WTC11 (cell line): ENCODE measurements around the gene PARD3B. TPM values are rescaled to one million over a fixed set of nuclear protein-coding genes. Genes with fewer than 3 reads are reported as not detected.

ENCODE experiments used
- ATAC-seq: fragments of 200-7000 bp; cut with Tn5 transposase; 2 replicates; pipeline ENCODE4 v1.10.0; 2021; ENCODE audit warnings: mild to moderate bottlenecking, moderate library complexity
- CTCF ChIA-PET: fragments of 300-600 bp; sonication (Branson Sonifier 250); formaldehyde crosslinking; loops from one replicate; lab custom pipeline; 2021; ENCODE audit warnings: antibody characterized with exemption; lab: Charles Lee
- POLR2A ChIA-PET: fragments of 350-600 bp; sonication (Branson Sonifier 250); formaldehyde crosslinking; loops from one replicate; lab custom pipeline; 2021; ENCODE audit warnings: antibody characterized with exemption; lab: Charles Lee
- DNase-seq: peaks from one replicate; pipeline ENCODE4 v3.0.0; 2021; ENCODE audit warnings: low spot score
- H3K27ac Mint-ChIP-seq: 2 replicates; pipeline ENCODE4 v1.8.0; 2021; ENCODE audit warnings: mixed read lengths
- H3K27me3 Mint-ChIP-seq: 2 replicates; pipeline ENCODE4 v1.8.0; 2021; ENCODE audit warnings: low read depth, mild to moderate bottlenecking, moderate library complexity, mixed read lengths
- H3K36me3 Mint-ChIP-seq: 2 replicates; pipeline ENCODE4 v1.8.0; 2021; ENCODE audit warnings: mixed read lengths
- H3K4me1 Mint-ChIP-seq: 2 replicates; pipeline ENCODE4 v1.8.0; 2022; ENCODE audit warnings: mixed read lengths
- H3K4me3 Mint-ChIP-seq: 2 replicates; pipeline ENCODE4 v1.8.0; 2021; ENCODE audit warnings: mild to moderate bottlenecking, moderate library complexity, mixed read lengths
- H3K9me3 Mint-ChIP-seq: 2 replicates; pipeline ENCODE4 v1.8.0; 2021; ENCODE audit warnings: mixed read lengths
- ATF1 ChIP-seq: sonication (generic); formaldehyde crosslinking; IDR thresholded peaks from 2 replicates; pipeline ENCODE4 v1.8.1; 2023; ENCODE audit warnings: mild to moderate bottlenecking, moderate library complexity, missing genetic modification reagents
- FOXJ3 ChIP-seq: sonication (generic); formaldehyde crosslinking; IDR thresholded peaks from 2 replicates; pipeline ENCODE4 v1.9.0; 2021; ENCODE audit warnings: missing genetic modification reagents, mild to moderate bottlenecking, borderline replicate concordance
- GABPB1 ChIP-seq: sonication (generic); formaldehyde crosslinking; IDR thresholded peaks from 2 replicates; pipeline ENCODE4 v1.8.1; 2023; ENCODE audit warnings: mild to moderate bottlenecking, missing genetic modification reagents
- NFYB ChIP-seq: sonication (generic); formaldehyde crosslinking; conservative IDR thresholded peaks from 2 replicates; pipeline ENCODE4 v1.8.0; 2022; ENCODE audit warnings: low read depth, missing genetic modification reagents
- RELA ChIP-seq: sonication (generic); formaldehyde crosslinking; IDR thresholded peaks from 2 replicates; pipeline ENCODE4 v1.8.1; 2022; ENCODE audit warnings: missing genetic modification reagents, mild to moderate bottlenecking, borderline replicate concordance
- total RNA-seq: library from RNA; stranded (reverse); gene quantifications from 3 replicates; pipeline ENCODE4 v1.2.3, GENCODE V29; 2021
- TF ChIP-seq, protein P1 (sequence below): sonication (generic); formaldehyde crosslinking; IDR thresholded peaks from 2 replicates; pipeline ENCODE4 v1.8.1; 2023; ENCODE audit warnings: mild to moderate bottlenecking, missing genetic modification reagents
- TF ChIP-seq, protein P2 (sequence below): fragments of 250-450 bp; sonication (Bioruptor Pico); IDR thresholded peaks from 2 replicates; pipeline ENCODE4 v2.1.2; 2022; ENCODE audit warnings: mild to moderate bottlenecking, moderate library complexity
- TF ChIP-seq, protein P3 (sequence below): sonication (generic); formaldehyde crosslinking; IDR thresholded peaks from 2 replicates; pipeline ENCODE4 v1.8.1; 2022; ENCODE audit warnings: missing genetic modification reagents, borderline replicate concordance
- TF ChIP-seq, protein P4 (sequence below): sonication (generic); formaldehyde crosslinking; IDR thresholded peaks from 2 replicates; pipeline ENCODE4 v1.8.0; 2022; ENCODE audit warnings: mild to moderate bottlenecking, missing genetic modification reagents
- TF ChIP-seq, protein P5 (sequence below): sonication (generic); formaldehyde crosslinking; IDR thresholded peaks from 2 replicates; pipeline ENCODE4 v1.8.0; 2023; ENCODE audit warnings: mild to moderate bottlenecking, missing genetic modification reagents
- TF ChIP-seq, protein P6 (sequence below): sonication (generic); formaldehyde crosslinking; IDR thresholded peaks from 2 replicates; pipeline ENCODE4 v1.8.1; 2022; ENCODE audit warnings: mild to moderate bottlenecking, moderate library complexity, missing genetic modification reagents
- TF ChIP-seq, protein P7 (sequence below): sonication (generic); formaldehyde crosslinking; IDR thresholded peaks from 2 replicates; pipeline ENCODE4 v1.8.0; 2022; ENCODE audit warnings: missing genetic modification reagents
- TF ChIP-seq, protein P8 (sequence below): fragments of 250-450 bp; sonication (Bioruptor Pico); IDR thresholded peaks from 2 replicates; pipeline ENCODE4 v1.9.0; 2021; ENCODE audit warnings: mild to moderate bottlenecking
- TF ChIP-seq, protein P9 (sequence below): sonication (generic); formaldehyde crosslinking; IDR thresholded peaks from 2 replicates; pipeline ENCODE4 v1.8.1; 2022; ENCODE audit warnings: low read depth, missing genetic modification reagents, borderline replicate concordance
- TF ChIP-seq, protein P10 (sequence below): sonication (generic); formaldehyde crosslinking; IDR thresholded peaks from 2 replicates; pipeline ENCODE4 v1.8.0; 2022; ENCODE audit warnings: mild to moderate bottlenecking, missing genetic modification reagents

The PARD3B gene
- total RNA-seq, 1 experiment from 2014 or later, result 5.6 TPM

DNA sequence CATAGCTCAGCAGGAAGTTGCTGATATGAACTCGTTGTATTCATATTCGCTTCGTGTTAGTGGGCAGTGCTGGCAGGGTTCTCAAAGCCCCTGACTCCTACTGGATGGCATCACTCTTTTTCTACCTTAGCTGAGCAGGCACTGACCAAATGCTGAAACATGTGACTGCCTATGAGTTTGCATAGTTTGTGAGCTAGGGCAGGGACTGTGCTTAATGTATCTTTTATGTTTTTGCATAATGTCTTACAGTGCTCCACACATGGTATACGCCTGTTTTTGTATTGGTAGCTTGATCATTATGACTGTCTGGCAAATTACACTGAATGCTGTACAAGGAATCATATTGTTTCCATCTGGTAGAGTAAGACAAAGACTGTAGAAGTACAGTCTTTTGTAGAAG lies 305.3 kb downstream of the PARD3B start (continued):
- TF ChIP-seq, protein P1, sequence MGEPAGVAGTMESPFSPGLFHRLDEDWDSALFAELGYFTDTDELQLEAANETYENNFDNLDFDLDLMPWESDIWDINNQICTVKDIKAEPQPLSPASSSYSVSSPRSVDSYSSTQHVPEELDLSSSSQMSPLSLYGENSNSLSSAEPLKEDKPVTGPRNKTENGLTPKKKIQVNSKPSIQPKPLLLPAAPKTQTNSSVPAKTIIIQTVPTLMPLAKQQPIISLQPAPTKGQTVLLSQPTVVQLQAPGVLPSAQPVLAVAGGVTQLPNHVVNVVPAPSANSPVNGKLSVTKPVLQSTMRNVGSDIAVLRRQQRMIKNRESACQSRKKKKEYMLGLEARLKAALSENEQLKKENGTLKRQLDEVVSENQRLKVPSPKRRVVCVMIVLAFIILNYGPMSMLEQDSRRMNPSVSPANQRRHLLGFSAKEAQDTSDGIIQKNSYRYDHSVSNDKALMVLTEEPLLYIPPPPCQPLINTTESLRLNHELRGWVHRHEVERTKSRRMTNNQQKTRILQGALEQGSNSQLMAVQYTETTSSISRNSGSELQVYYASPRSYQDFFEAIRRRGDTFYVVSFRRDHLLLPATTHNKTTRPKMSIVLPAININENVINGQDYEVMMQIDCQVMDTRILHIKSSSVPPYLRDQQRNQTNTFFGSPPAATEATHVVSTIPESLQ (CRISPR knock-in tag), result no peak
- TF ChIP-seq, protein P2, sequence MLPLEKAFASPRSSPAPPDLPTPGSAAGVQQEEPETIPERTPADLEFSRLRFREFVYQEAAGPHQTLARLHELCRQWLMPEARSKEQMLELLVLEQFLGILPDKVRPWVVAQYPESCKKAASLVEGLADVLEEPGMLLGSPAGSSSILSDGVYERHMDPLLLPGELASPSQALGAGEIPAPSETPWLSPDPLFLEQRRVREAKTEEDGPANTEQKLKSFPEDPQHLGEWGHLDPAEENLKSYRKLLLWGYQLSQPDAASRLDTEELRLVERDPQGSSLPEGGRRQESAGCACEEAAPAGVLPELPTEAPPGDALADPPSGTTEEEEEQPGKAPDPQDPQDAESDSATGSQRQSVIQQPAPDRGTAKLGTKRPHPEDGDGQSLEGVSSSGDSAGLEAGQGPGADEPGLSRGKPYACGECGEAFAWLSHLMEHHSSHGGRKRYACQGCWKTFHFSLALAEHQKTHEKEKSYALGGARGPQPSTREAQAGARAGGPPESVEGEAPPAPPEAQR (CRISPR knock-in tag), result no peak
- TF ChIP-seq, protein P3, sequence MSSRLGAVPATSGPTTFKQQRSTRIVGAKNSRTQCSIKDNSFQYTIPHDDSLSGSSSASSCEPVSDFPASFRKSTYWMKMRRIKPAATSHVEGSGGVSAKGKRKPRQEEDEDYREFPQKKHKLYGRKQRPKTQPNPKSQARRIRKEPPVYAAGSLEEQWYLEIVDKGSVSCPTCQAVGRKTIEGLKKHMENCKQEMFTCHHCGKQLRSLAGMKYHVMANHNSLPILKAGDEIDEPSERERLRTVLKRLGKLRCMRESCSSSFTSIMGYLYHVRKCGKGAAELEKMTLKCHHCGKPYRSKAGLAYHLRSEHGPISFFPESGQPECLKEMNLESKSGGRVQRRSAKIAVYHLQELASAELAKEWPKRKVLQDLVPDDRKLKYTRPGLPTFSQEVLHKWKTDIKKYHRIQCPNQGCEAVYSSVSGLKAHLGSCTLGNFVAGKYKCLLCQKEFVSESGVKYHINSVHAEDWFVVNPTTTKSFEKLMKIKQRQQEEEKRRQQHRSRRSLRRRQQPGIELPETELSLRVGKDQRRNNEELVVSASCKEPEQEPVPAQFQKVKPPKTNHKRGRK, result no peak

DNA sequence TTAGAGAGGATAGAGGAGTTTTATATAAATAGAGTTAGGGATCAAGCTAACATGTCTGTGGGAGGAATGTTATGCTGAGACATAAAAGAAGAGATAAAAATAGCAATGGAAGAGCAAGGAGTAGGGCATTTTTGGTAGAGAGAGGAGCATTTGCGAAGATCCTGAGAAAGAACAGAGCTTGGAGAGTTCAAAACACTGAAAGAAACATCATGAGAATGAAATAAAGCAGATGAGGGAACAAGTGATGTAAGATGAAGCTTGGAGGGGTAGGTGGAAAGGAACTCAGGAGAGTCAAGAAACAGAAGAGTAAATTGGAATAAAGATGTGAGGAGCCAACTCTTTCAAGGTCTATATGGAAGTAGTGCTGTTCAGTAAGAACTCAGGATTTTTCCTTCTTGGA lies 308.6 kb downstream of the PARD3B start:
- H3K9me3 Mint-ChIP-seq, result peaks cover 13% of the 10 kb centered on the region
- H3K27me3 Mint-ChIP-seq, result no peaks in the 10 kb centered on the region
- H3K27ac Mint-ChIP-seq, result no peak overlapping the region
- ChIA-PET POLR2A (no interaction called here), CTCF (no interaction called here)
- peaks cover 5% of the 10 kb centered on the region; the same call in 1 of the 2 replicates for H3K4me1 Mint-ChIP-seq
- no peak overlapping the region for H3K4me3 Mint-ChIP-seq
- ATAC-seq (no peak), DNase-seq (no peak)
- H3K36me3 Mint-ChIP-seq, result no peaks in the 10 kb centered on the region
- TF ChIP-seq, protein P4, sequence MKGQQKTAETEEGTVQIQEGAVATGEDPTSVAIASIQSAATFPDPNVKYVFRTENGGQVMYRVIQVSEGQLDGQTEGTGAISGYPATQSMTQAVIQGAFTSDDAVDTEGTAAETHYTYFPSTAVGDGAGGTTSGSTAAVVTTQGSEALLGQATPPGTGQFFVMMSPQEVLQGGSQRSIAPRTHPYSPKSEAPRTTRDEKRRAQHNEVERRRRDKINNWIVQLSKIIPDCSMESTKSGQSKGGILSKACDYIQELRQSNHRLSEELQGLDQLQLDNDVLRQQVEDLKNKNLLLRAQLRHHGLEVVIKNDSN (CRISPR knock-in tag), result no peak
- TF ChIP-seq, protein P5, sequence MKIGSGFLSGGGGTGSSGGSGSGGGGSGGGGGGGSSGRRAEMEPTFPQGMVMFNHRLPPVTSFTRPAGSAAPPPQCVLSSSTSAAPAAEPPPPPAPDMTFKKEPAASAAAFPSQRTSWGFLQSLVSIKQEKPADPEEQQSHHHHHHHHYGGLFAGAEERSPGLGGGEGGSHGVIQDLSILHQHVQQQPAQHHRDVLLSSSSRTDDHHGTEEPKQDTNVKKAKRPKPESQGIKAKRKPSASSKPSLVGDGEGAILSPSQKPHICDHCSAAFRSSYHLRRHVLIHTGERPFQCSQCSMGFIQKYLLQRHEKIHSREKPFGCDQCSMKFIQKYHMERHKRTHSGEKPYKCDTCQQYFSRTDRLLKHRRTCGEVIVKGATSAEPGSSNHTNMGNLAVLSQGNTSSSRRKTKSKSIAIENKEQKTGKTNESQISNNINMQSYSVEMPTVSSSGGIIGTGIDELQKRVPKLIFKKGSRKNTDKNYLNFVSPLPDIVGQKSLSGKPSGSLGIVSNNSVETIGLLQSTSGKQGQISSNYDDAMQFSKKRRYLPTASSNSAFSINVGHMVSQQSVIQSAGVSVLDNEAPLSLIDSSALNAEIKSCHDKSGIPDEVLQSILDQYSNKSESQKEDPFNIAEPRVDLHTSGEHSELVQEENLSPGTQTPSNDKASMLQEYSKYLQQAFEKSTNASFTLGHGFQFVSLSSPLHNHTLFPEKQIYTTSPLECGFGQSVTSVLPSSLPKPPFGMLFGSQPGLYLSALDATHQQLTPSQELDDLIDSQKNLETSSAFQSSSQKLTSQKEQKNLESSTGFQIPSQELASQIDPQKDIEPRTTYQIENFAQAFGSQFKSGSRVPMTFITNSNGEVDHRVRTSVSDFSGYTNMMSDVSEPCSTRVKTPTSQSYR (CRISPR knock-in tag), result no peak
- TF ChIP-seq NFYB (CRISPR knock-in tag), result no peak
- TF ChIP-seq, protein P6, sequence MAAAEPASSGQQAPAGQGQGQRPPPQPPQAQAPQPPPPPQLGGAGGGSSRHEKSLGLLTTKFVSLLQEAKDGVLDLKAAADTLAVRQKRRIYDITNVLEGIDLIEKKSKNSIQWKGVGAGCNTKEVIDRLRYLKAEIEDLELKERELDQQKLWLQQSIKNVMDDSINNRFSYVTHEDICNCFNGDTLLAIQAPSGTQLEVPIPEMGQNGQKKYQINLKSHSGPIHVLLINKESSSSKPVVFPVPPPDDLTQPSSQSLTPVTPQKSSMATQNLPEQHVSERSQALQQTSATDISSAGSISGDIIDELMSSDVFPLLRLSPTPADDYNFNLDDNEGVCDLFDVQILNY (CRISPR knock-in tag), result no peak
- TF ChIP-seq, protein P7, sequence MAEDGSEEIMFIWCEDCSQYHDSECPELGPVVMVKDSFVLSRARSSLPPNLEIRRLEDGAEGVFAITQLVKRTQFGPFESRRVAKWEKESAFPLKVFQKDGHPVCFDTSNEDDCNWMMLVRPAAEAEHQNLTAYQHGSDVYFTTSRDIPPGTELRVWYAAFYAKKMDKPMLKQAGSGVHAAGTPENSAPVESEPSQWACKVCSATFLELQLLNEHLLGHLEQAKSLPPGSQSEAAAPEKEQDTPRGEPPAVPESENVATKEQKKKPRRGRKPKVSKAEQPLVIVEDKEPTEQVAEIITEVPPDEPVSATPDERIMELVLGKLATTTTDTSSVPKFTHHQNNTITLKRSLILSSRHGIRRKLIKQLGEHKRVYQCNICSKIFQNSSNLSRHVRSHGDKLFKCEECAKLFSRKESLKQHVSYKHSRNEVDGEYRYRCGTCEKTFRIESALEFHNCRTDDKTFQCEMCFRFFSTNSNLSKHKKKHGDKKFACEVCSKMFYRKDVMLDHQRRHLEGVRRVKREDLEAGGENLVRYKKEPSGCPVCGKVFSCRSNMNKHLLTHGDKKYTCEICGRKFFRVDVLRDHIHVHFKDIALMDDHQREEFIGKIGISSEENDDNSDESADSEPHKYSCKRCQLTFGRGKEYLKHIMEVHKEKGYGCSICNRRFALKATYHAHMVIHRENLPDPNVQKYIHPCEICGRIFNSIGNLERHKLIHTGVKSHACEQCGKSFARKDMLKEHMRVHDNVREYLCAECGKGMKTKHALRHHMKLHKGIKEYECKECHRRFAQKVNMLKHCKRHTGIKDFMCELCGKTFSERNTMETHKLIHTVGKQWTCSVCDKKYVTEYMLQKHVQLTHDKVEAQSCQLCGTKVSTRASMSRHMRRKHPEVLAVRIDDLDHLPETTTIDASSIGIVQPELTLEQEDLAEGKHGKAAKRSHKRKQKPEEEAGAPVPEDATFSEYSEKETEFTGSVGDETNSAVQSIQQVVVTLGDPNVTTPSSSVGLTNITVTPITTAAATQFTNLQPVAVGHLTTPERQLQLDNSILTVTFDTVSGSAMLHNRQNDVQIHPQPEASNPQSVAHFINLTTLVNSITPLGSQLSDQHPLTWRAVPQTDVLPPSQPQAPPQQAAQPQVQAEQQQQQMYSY (CRISPR knock-in tag), result no peak
- TF ChIP-seq, protein P8, sequence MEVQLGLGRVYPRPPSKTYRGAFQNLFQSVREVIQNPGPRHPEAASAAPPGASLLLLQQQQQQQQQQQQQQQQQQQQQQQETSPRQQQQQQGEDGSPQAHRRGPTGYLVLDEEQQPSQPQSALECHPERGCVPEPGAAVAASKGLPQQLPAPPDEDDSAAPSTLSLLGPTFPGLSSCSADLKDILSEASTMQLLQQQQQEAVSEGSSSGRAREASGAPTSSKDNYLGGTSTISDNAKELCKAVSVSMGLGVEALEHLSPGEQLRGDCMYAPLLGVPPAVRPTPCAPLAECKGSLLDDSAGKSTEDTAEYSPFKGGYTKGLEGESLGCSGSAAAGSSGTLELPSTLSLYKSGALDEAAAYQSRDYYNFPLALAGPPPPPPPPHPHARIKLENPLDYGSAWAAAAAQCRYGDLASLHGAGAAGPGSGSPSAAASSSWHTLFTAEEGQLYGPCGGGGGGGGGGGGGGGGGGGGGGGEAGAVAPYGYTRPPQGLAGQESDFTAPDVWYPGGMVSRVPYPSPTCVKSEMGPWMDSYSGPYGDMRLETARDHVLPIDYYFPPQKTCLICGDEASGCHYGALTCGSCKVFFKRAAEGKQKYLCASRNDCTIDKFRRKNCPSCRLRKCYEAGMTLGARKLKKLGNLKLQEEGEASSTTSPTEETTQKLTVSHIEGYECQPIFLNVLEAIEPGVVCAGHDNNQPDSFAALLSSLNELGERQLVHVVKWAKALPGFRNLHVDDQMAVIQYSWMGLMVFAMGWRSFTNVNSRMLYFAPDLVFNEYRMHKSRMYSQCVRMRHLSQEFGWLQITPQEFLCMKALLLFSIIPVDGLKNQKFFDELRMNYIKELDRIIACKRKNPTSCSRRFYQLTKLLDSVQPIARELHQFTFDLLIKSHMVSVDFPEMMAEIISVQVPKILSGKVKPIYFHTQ (CRISPR knock-in tag), result no peak
- TF ChIP-seq, protein P9, sequence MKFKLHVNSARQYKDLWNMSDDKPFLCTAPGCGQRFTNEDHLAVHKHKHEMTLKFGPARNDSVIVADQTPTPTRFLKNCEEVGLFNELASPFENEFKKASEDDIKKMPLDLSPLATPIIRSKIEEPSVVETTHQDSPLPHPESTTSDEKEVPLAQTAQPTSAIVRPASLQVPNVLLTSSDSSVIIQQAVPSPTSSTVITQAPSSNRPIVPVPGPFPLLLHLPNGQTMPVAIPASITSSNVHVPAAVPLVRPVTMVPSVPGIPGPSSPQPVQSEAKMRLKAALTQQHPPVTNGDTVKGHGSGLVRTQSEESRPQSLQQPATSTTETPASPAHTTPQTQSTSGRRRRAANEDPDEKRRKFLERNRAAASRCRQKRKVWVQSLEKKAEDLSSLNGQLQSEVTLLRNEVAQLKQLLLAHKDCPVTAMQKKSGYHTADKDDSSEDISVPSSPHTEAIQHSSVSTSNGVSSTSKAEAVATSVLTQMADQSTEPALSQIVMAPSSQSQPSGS (CRISPR knock-in tag), result no peak
- TF ChIP-seq RELA (CRISPR knock-in tag), result no peak
- TF ChIP-seq ATF1 (CRISPR knock-in tag), result no peak
- TF ChIP-seq GABPB1, result no peak
- TF ChIP-seq FOXJ3 (CRISPR knock-in tag), result no peak
- TF ChIP-seq, protein P10, sequence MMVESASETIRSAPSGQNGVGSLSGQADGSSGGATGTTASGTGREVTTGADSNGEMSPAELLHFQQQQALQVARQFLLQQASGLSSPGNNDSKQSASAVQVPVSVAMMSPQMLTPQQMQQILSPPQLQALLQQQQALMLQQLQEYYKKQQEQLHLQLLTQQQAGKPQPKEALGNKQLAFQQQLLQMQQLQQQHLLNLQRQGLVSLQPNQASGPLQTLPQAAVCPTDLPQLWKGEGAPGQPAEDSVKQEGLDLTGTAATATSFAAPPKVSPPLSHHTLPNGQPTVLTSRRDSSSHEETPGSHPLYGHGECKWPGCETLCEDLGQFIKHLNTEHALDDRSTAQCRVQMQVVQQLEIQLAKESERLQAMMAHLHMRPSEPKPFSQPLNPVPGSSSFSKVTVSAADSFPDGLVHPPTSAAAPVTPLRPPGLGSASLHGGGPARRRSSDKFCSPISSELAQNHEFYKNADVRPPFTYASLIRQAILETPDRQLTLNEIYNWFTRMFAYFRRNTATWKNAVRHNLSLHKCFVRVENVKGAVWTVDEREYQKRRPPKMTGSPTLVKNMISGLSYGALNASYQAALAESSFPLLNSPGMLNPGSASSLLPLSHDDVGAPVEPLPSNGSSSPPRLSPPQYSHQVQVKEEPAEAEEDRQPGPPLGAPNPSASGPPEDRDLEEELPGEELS, result no peak
